Astrocyte of the spinal cord (primary cell): ENCODE measurements around the gene ZRSR2.
"Not testable (repeated sequence)": the region's sequence is repeated elsewhere in the genome, so short reads cannot be mapped to it uniquely, and the experiment has no call there.

Source experiments
- DNase-seq: peaks from one replicate; pipeline ENCODE4 v3.0.0; 2011; ENCODE audit warnings: low read depth, low spot score
- H3K4me3 ChIP-seq: 2 replicates; pipeline ENCODE4 v1.5.1; 2011; ENCODE audit warnings: low read depth, mild to moderate bottlenecking, low read length, moderate library complexity
- CTCF ChIP-seq: IDR thresholded peaks from 2 replicates; pipeline ENCODE4 v1.5.1; 2012; ENCODE audit warnings: low read depth, mild to moderate bottlenecking, low read length, inconsistent platforms
- in situ Hi-C: cut with HindIII; loops from 2 replicates; pipeline ENCODE4 v1.10.0; 2017; ENCODE audit warnings: low sequenced_read_pairs

ZRSR2 gene

GRCh38 chrX:15749642-15750610 lies 40.4 kb upstream of the ZRSR2 start:
- DNase-seq = no peak
- in situ Hi-C loops = no loop called here
- no peak overlapping the region for H3K4me3 ChIP-seq
- TF ChIP-seq CTCF = no peak

GRCh38 chrX:15750611-15751154 lies 39.6 kb upstream of the ZRSR2 start:
- H3K4me3 ChIP-seq = no peak overlapping the region
- peak; percentile 20 for DNase-seq
- no peak for TF ChIP-seq CTCF
- in situ Hi-C loops = no loop called here

- in situ Hi-C loops = no loop called here
- TF ChIP-seq CTCF = no peak
- peak; percentile 72 for DNase-seq
- H3K4me3 ChIP-seq = no peak overlapping the region
These were observed 39.0 kb upstream of the ZRSR2 start for GRCh38 chrX:15751155-15751819.

- no peak overlapping the region for H3K4me3 ChIP-seq
- in situ Hi-C loops = no loop called here
- no peak for TF ChIP-seq CTCF
- DNase-seq = no peak
These were observed 35.2 kb upstream of the ZRSR2 start for GRCh38 chrX:15755091-15755490.

GRCh38 chrX:15758140-15758539 lies 32.1 kb upstream of the ZRSR2 start:
- no peak for TF ChIP-seq CTCF
- DNase-seq = no peak
- in situ Hi-C loops = no loop called here

GRCh38 chrX:15759886-15760285 lies 30.4 kb upstream of the ZRSR2 start:
- H3K4me3 ChIP-seq, DNase-seq, in situ Hi-C loops: not testable (repeated sequence)

More at GRCh38 chrX:15758140-15758539, 32.1 kb upstream of the ZRSR2 start:
- no peak overlapping the region for H3K4me3 ChIP-seq
